ENCODE results near the gene RAB40A.
"Not testable (repeated sequence)": the region's sequence is repeated elsewhere in the genome, so short reads cannot be mapped to it uniquely, and the experiment has no call there.

RAB40A gene

DNA sequence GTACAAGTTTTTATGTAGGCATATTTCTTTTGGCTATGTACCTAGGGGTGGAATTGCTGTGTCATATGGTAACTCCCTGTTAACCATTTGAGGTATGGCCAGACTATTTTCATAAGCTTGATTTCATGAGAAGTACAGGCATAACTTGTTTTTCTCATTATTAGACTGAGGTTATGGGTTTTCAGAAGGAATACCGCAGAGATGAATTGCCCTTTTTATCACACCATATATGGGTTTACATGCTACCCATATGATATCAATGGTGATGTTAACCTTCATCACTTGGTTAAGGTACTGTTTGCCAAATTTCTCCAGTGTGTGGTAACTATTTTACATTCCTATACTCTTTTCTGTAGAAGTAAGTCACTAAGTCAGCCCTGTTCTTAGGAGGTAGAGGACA is 23.5 kb downstream of the RAB40A start:
- H4K91ac ChIP-seq (ENCODE audit: low read depth, low read length, poor library complexity) = no peak overlapping the region
- no CpG with 5 or more reads among the region's 1 CpG for WGBS, 2 donors (ENCODE audit: extremely low coverage in 2 of 2, insufficient read length in 2 of 2, insufficient replicate concordance in 1 of 2)

DNA sequence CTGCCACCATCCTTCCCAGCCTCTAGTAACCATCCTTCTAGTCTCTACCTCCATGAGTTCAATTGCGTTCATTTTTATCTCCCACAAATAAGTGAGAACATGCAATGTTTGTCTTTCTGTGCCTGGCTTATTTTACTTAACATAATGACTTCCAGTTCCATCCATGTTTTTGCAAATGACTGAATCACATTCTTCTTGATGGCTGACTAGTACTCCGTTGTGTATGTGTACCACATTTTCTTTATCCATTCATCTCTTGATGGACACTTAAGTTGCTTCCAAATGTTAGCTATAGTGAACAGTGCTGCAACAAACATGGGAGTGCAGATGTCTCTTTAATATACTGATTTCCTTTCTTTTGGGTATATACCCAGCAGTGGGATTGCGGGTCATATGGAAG is 25.7 kb downstream of the RAB40A start:
- no CpG with 5 or more reads among the region's 3 CpGs for WGBS, 2 donors (ENCODE audit: extremely low coverage in 2 of 2, insufficient read length in 2 of 2, insufficient replicate concordance in 1 of 2)
- not testable (repeated sequence) for H3K4me3 ChIP-seq (ENCODE audit: low read length in 2 of 2)

More for the DNA sequence above, 23.5 kb downstream of the RAB40A start:
- Histone ChIP-seq H3K18ac (ENCODE audit: low read length) (no peak overlapping the region), H2BK120ac (ENCODE audit: low read depth, low read length) (no peak overlapping the region), H3K27me3 (ENCODE audit: control insufficient read depth in 3 of 3, insufficient read depth in 3 of 3, low read depth in 1 of 3, low read length in 3 of 3) (no peaks in the 10 kb centered on the region), H2BK5ac (ENCODE audit: low read length) (no peak overlapping the region), H3K4me1 (ENCODE audit: control insufficient read depth in 2 of 2, insufficient read depth in 1 of 2, low read depth in 1 of 2, low read length in 2 of 2) (no peaks in the 10 kb centered on the region), H3K23ac (ENCODE audit: low read depth, low read length, poor library complexity) (no peak overlapping the region), H3K9me3 (replicated peaks in 1 of 2; ENCODE audit: control insufficient read depth in 2 of 2, insufficient read depth in 1 of 2, low read depth in 1 of 2, low read length in 2 of 2) (no peaks in the 10 kb centered on the region), H3K27ac (replicated peaks; ENCODE audit: low read length) (no peak overlapping the region), H3K4ac (ENCODE audit: low read length) (no peak overlapping the region), H2AFZ (ENCODE audit: low read length) (no peak overlapping the region), H2AK5ac (ENCODE audit: low read depth, low read length) (no peak overlapping the region), H3K36me3 (replicated peaks in 1 of 2; ENCODE audit: control insufficient read depth in 2 of 2, insufficient read depth in 2 of 2, low read length in 2 of 2) (peaks cover 2 to 6% of the 10 kb centered on the region in 2 donors), H2BK12ac (ENCODE audit: low read length) (no peak overlapping the region), H3K4me3 (ENCODE audit: low read length in 2 of 2) (no peak overlapping the region), H3K4me2 (ENCODE audit: insufficient read depth, low read length, poor library complexity, severe bottlenecking) (no peak overlapping the region), H3K9ac (ENCODE audit: low read depth, low read length, poor library complexity) (no peak overlapping the region), H3K79me1 (ENCODE audit: low read depth, low read length) (no peaks in the 10 kb centered on the region), H4K8ac (ENCODE audit: low read depth, low read length) (no peak overlapping the region), H2BK15ac (ENCODE audit: low read length) (no peak overlapping the region), H3K14ac (ENCODE audit: low read length) (no peak overlapping the region)
- DNase-seq (ENCODE audit: low spot score) = no peak

DNA sequence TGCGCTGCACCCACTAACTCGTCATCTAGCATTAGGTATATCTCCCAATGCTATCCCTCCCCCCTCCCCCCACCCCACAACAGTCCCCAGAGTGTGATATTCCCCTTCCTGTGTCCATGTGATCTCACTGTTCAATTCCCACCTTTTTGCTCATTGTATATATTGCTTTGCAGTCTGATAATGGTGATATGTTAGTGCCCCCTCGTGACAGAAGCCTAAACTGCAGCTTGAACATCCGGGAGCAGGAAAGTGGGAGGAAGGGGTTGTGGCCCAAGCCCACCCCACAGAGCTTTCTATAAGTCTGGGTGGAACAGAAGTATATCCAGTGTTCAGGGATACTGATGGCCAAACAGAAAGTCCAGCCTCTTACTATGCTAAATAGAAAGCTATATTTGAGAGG is 29.6 kb downstream of the RAB40A start:
- H3K27me3 ChIP-seq (ENCODE audit: control insufficient read depth in 3 of 3, insufficient read depth in 3 of 3, low read depth in 1 of 3, low read length in 3 of 3); H3K79me1 ChIP-seq (ENCODE audit: low read depth, low read length); H4K8ac ChIP-seq (ENCODE audit: low read depth, low read length); H3K14ac ChIP-seq (ENCODE audit: low read length); H2BK15ac ChIP-seq (ENCODE audit: low read length); H2BK12ac ChIP-seq (ENCODE audit: low read length); H4K91ac ChIP-seq (ENCODE audit: low read depth, low read length, poor library complexity); H3K4me3 ChIP-seq (ENCODE audit: low read length in 2 of 2); H3K4me1 ChIP-seq (ENCODE audit: control insufficient read depth in 2 of 2, insufficient read depth in 1 of 2, low read depth in 1 of 2, low read length in 2 of 2); H2AK5ac ChIP-seq (ENCODE audit: low read depth, low read length); H3K4ac ChIP-seq (ENCODE audit: low read length); H3K23ac ChIP-seq (ENCODE audit: low read depth, low read length, poor library complexity); H3K9me3 ChIP-seq (replicated peaks in 1 of 2; ENCODE audit: control insufficient read depth in 2 of 2, insufficient read depth in 1 of 2, low read depth in 1 of 2, low read length in 2 of 2); H3K4me2 ChIP-seq (ENCODE audit: insufficient read depth, low read length, poor library complexity, severe bottlenecking); H3K27ac ChIP-seq (replicated peaks; ENCODE audit: low read length); H3K9ac ChIP-seq (ENCODE audit: low read depth, low read length, poor library complexity); H2BK5ac ChIP-seq (ENCODE audit: low read length); H2BK120ac ChIP-seq (ENCODE audit: low read depth, low read length); H3K18ac ChIP-seq (ENCODE audit: low read length); H3K36me3 ChIP-seq (replicated peaks in 1 of 2; ENCODE audit: control insufficient read depth in 2 of 2, insufficient read depth in 2 of 2, low read length in 2 of 2); H2AFZ ChIP-seq (ENCODE audit: low read length): not testable (repeated sequence)
- WGBS, 2 donors (ENCODE audit: extremely low coverage in 2 of 2, insufficient read length in 2 of 2, insufficient replicate concordance in 1 of 2) = no CpG with 5 or more reads among the region's 4 CpGs
- peak; percentile 15 for DNase-seq (ENCODE audit: low spot score)

More for the DNA sequence above, 25.7 kb downstream of the RAB40A start:
- not testable (repeated sequence) for DNase-seq (ENCODE audit: low spot score); H3K9me3 ChIP-seq (replicated peaks in 1 of 2; ENCODE audit: control insufficient read depth in 2 of 2, insufficient read depth in 1 of 2, low read depth in 1 of 2, low read length in 2 of 2); H2BK15ac ChIP-seq (ENCODE audit: low read length); H3K18ac ChIP-seq (ENCODE audit: low read length); H3K27me3 ChIP-seq (ENCODE audit: control insufficient read depth in 3 of 3, insufficient read depth in 3 of 3, low read depth in 1 of 3, low read length in 3 of 3); H3K27ac ChIP-seq (replicated peaks; ENCODE audit: low read length); H2BK5ac ChIP-seq (ENCODE audit: low read length); H3K9ac ChIP-seq (ENCODE audit: low read depth, low read length, poor library complexity); H4K91ac ChIP-seq (ENCODE audit: low read depth, low read length, poor library complexity); H3K79me1 ChIP-seq (ENCODE audit: low read depth, low read length); H2BK120ac ChIP-seq (ENCODE audit: low read depth, low read length); H3K14ac ChIP-seq (ENCODE audit: low read length); H3K36me3 ChIP-seq (replicated peaks in 1 of 2; ENCODE audit: control insufficient read depth in 2 of 2, insufficient read depth in 2 of 2, low read length in 2 of 2); H3K4me1 ChIP-seq (ENCODE audit: control insufficient read depth in 2 of 2, insufficient read depth in 1 of 2, low read depth in 1 of 2, low read length in 2 of 2); H2BK12ac ChIP-seq (ENCODE audit: low read length); H4K8ac ChIP-seq (ENCODE audit: low read depth, low read length); H2AFZ ChIP-seq (ENCODE audit: low read length); H2AK5ac ChIP-seq (ENCODE audit: low read depth, low read length); H3K4ac ChIP-seq (ENCODE audit: low read length); H3K23ac ChIP-seq (ENCODE audit: low read depth, low read length, poor library complexity); H3K4me2 ChIP-seq (ENCODE audit: insufficient read depth, low read length, poor library complexity, severe bottlenecking)

DNA sequence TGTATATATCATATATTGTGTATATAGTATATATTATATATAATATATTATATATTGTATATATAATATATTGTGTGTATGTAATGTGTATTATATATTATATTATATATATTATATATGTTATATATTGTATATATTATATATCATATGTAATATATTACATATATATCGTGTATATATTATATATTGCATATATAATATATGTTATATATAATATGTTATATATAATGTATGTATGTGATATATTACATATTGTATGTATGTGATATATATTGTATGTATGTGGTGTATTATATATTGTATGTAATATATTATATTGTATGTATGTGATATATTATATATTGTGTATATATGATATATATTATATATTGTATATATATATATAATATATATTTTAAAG is 30.5 kb downstream of the RAB40A start:
- no CpG with 5 or more reads among the region's 1 CpG for WGBS, 2 donors (ENCODE audit: extremely low coverage in 2 of 2, insufficient read length in 2 of 2, insufficient replicate concordance in 1 of 2)
- Histone ChIP-seq H3K9me3 (replicated peaks in 1 of 2; ENCODE audit: control insufficient read depth in 2 of 2, insufficient read depth in 1 of 2, low read depth in 1 of 2, low read length in 2 of 2) (no peaks in the 10 kb centered on the region), H3K4me2 (ENCODE audit: insufficient read depth, low read length, poor library complexity, severe bottlenecking) (no peak overlapping the region)

More for the DNA sequence above, 30.5 kb downstream of the RAB40A start:
- no peaks in the 10 kb centered on the region for H3K36me3 ChIP-seq (replicated peaks in 1 of 2; ENCODE audit: control insufficient read depth in 2 of 2, insufficient read depth in 2 of 2, low read length in 2 of 2)
- H3K27ac ChIP-seq (replicated peaks; ENCODE audit: low read length) = no peak overlapping the region
- no peak overlapping the region for H2AK5ac ChIP-seq (ENCODE audit: low read depth, low read length)
- H2BK12ac ChIP-seq (ENCODE audit: low read length) = no peak overlapping the region
- DNase-seq (ENCODE audit: low spot score) = no peak
- H4K8ac ChIP-seq (ENCODE audit: low read depth, low read length) = no peak overlapping the region
- H3K4me3 ChIP-seq (ENCODE audit: low read length in 2 of 2) = no peak overlapping the region
- H2AFZ ChIP-seq (ENCODE audit: low read length) = no peak overlapping the region
- no peak overlapping the region for H2BK15ac ChIP-seq (ENCODE audit: low read length)
- H3K23ac ChIP-seq (ENCODE audit: low read depth, low read length, poor library complexity) = no peak overlapping the region
- H2BK5ac ChIP-seq (ENCODE audit: low read length) = no peak overlapping the region
- no peak overlapping the region for H2BK120ac ChIP-seq (ENCODE audit: low read depth, low read length)
- no peak overlapping the region for H3K14ac ChIP-seq (ENCODE audit: low read length)
- H3K4me1 ChIP-seq (ENCODE audit: control insufficient read depth in 2 of 2, insufficient read depth in 1 of 2, low read depth in 1 of 2, low read length in 2 of 2) = no peaks in the 10 kb centered on the region
- no peak overlapping the region for H3K9ac ChIP-seq (ENCODE audit: low read depth, low read length, poor library complexity)
- no peaks in the 10 kb centered on the region for H3K79me1 ChIP-seq (ENCODE audit: low read depth, low read length)
- no peak overlapping the region for H3K18ac ChIP-seq (ENCODE audit: low read length)
- H3K27me3 ChIP-seq (ENCODE audit: control insufficient read depth in 3 of 3, insufficient read depth in 3 of 3, low read depth in 1 of 3, low read length in 3 of 3) = no peaks in the 10 kb centered on the region
- no peak overlapping the region for H4K91ac ChIP-seq (ENCODE audit: low read depth, low read length, poor library complexity)
- H3K4ac ChIP-seq (ENCODE audit: low read length) = no peak overlapping the region

Data from neuronal stem cell (in vitro differentiated cells).